H9 (cell line): ENCODE measurements around the gene FLT1. TPM values are rescaled to one million over a fixed set of nuclear protein-coding genes. Genes with fewer than 3 reads are reported as not detected.

ENCODE experiments used
- DNase-seq: peaks from one replicate; pipeline ENCODE4 v3.0.0-alpha.2; 2017
- H2AFZ ChIP-seq: one replicate; pipeline ENCODE4 v1.6.1; 2013; ENCODE audit warnings: mild to moderate bottlenecking, low read length, control low read depth, moderate library complexity
- H2AK5ac ChIP-seq: 2 replicates; pipeline ENCODE4 v1.6.1; 2013; ENCODE audit warnings: low read length, control low read depth, mixed read lengths; ENCODE audit not compliant: insufficient read length
- H2BK120ac ChIP-seq: one replicate; pipeline ENCODE4 v1.6.1; 2013; ENCODE audit warnings: low read depth, mild to moderate bottlenecking, low read length, control low read depth, inconsistent platforms; ENCODE audit not compliant: poor library complexity, severe bottlenecking
- H2BK12ac ChIP-seq: 2 replicates; pipeline ENCODE4 v1.6.1; 2013; ENCODE audit warnings: low read length, control low read depth, mixed read lengths, low read depth; ENCODE audit not compliant: insufficient read length
- H2BK15ac ChIP-seq: 2 replicates; pipeline ENCODE4 v1.6.1; 2013; ENCODE audit warnings: low read depth, low read length, control low read depth
- H2BK20ac ChIP-seq: one replicate; pipeline ENCODE4 v1.6.1; 2013; ENCODE audit warnings: low read depth, mild to moderate bottlenecking, low read length, control low read depth, inconsistent platforms; ENCODE audit not compliant: poor library complexity, severe bottlenecking
- H2BK5ac ChIP-seq: 2 replicates; pipeline ENCODE4 v1.6.1; 2013; ENCODE audit warnings: low read length, control low read depth, mixed read lengths; ENCODE audit not compliant: insufficient read length
- H3K14ac ChIP-seq: 2 replicates; pipeline ENCODE4 v1.6.1; 2013; ENCODE audit warnings: low read length, control low read depth; ENCODE audit not compliant: insufficient read depth
- H3K18ac ChIP-seq: 2 replicates; pipeline ENCODE4 v1.6.1; 2013; ENCODE audit warnings: low read depth, mild to moderate bottlenecking, mixed read lengths, low read length, control low read depth; ENCODE audit not compliant: insufficient read length
- H3K23ac ChIP-seq: 2 replicates; pipeline ENCODE4 v1.6.1; 2013; ENCODE audit warnings: low read length, control low read depth, mixed read lengths, low read depth; ENCODE audit not compliant: insufficient read length
- H3K23me2 ChIP-seq: 2 replicates; pipeline ENCODE4 v1.6.1; 2013; ENCODE audit warnings: low read depth, mild to moderate bottlenecking, mixed read lengths, low read length, control low read depth; ENCODE audit not compliant: insufficient read length, poor library complexity, severe bottlenecking
- H3K27ac ChIP-seq: 2 replicates; pipeline ENCODE4 v1.5.1; 2013; ENCODE audit warnings: low read length, control low read depth, mixed read lengths, low read depth; ENCODE audit not compliant: insufficient read length
- H3K27me3 ChIP-seq: 2 replicates; pipeline ENCODE4 v1.6.1; 2013; ENCODE audit warnings: low read length, control low read depth, inconsistent platforms; ENCODE audit not compliant: insufficient read depth
- H3K4ac ChIP-seq: 2 replicates; pipeline ENCODE4 v1.6.1; 2013; ENCODE audit warnings: low read depth, mild to moderate bottlenecking, control low read depth, inconsistent platforms, low read length, moderate library complexity
- H3K4me1 ChIP-seq: 2 replicates; pipeline ENCODE4 v1.6.1; 2013; ENCODE audit warnings: low read length, control low read depth, inconsistent platforms; ENCODE audit not compliant: insufficient read depth
- H3K4me2 ChIP-seq: 2 replicates; pipeline ENCODE4 v1.6.1; 2013; ENCODE audit warnings: low read length, control low read depth, mixed read lengths; ENCODE audit not compliant: insufficient read length, insufficient read depth
- H3K56ac ChIP-seq: 2 replicates; pipeline ENCODE4 v1.6.1; 2013; ENCODE audit warnings: low read depth, mild to moderate bottlenecking, mixed read lengths, low read length, control low read depth; ENCODE audit not compliant: insufficient read length
- H3K79me1 ChIP-seq: 2 replicates; pipeline ENCODE4 v1.6.1; 2013; ENCODE audit warnings: low read depth, mild to moderate bottlenecking, moderate library complexity, low read length, control low read depth, inconsistent platforms; ENCODE audit not compliant: insufficient read depth, poor library complexity, severe bottlenecking
- H3K79me2 ChIP-seq: 2 replicates; pipeline ENCODE4 v1.6.1; 2013; ENCODE audit warnings: low read length, control low read depth, inconsistent platforms; ENCODE audit not compliant: insufficient read depth
- H3K9ac ChIP-seq: 2 replicates; pipeline ENCODE4 v1.6.1; 2013; ENCODE audit warnings: low read length, control low read depth, mixed read lengths; ENCODE audit not compliant: insufficient read length; ENCODE audit errors: extremely low read depth
- H3K9me3 ChIP-seq: one replicate; pipeline ENCODE4 v1.6.1; 2013; ENCODE audit warnings: low read depth, low read length, inconsistent platforms; ENCODE audit not compliant: control insufficient read depth
- H3T11ph ChIP-seq: one replicate; pipeline ENCODE4 v1.6.1; 2013; ENCODE audit warnings: mild to moderate bottlenecking, low read length, control low read depth, inconsistent platforms
- H4K20me1 ChIP-seq: one replicate; pipeline ENCODE4 v1.6.1; 2013; ENCODE audit not compliant: control insufficient read depth, insufficient read length, insufficient read depth
- H4K5ac ChIP-seq: 2 replicates; pipeline ENCODE4 v1.6.1; 2013; ENCODE audit warnings: low read depth, mild to moderate bottlenecking, mixed read lengths, low read length, control low read depth; ENCODE audit not compliant: insufficient read length
- H4K8ac ChIP-seq: replicated peaks from 2 replicates; pipeline ENCODE4 v1.6.1; 2013; ENCODE audit warnings: low read length, control low read depth, mixed read lengths, low read depth; ENCODE audit not compliant: insufficient read length
- H4K91ac ChIP-seq: 2 replicates; pipeline ENCODE4 v1.6.1; 2013; ENCODE audit warnings: low read depth, mild to moderate bottlenecking, moderate library complexity, mixed read lengths, low read length, control low read depth; ENCODE audit not compliant: insufficient read length
- H3K27ac Mint-ChIP-seq, 3 experiments: 2 replicates in 2 of 3; 3 replicates in 1 of 3; pipeline ENCODE4 v1.8.0; 2020 to 2021; ENCODE audit warnings: mixed read lengths in 3 of 3, mild to moderate bottlenecking in 1 of 3, moderate library complexity in 1 of 3
- H3K27me3 Mint-ChIP-seq: 2 replicates; pipeline ENCODE4 v1.8.0; 2021; ENCODE audit warnings: low read depth, mild to moderate bottlenecking, moderate library complexity, mixed read lengths
- H3K36me3 Mint-ChIP-seq, 3 experiments: 2 replicates in 2 of 3; 3 replicates in 1 of 3; pipeline ENCODE4 v1.8.0; 2020 to 2021; ENCODE audit warnings: low read depth in 3 of 3, mixed read lengths in 3 of 3; ENCODE audit not compliant: insufficient read depth in 1 of 3
- H3K4me1 Mint-ChIP-seq, 2 experiments: 2 replicates each; pipeline ENCODE4 v1.8.0; 2020; ENCODE audit warnings: mixed read lengths in 2 of 2
- H3K4me3 Mint-ChIP-seq, 2 experiments: 2 replicates in 1 of 2; 3 replicates in 1 of 2; pipeline ENCODE4 v1.8.0; 2020 to 2021; ENCODE audit warnings: mild to moderate bottlenecking in 2 of 2, mixed read lengths in 2 of 2, moderate library complexity in 1 of 2
- H3K9me3 Mint-ChIP-seq, 2 experiments: 2 replicates in 1 of 2; 3 replicates in 1 of 2; pipeline ENCODE4 v1.8.0; 2020; ENCODE audit warnings: mild to moderate bottlenecking in 2 of 2, mixed read lengths in 2 of 2, moderate library complexity in 1 of 2
- CTCF ChIP-seq: fragments of 200-600 bp; sonication (generic); conservative IDR thresholded peaks from 3 replicates; pipeline ENCODE4 v1.8.0; 2021; ENCODE audit warnings: antibody characterized with exemption, mild to moderate bottlenecking
- WGBS: extraction: QIAGEN DNeasy Blood & Tissue Kit; methylation state at CpG from one replicate; pipeline ENCODE4 v1.1.7; 2013; ENCODE audit warnings: missing lambda C conversion rate, low lambda C conversion rate, mixed read lengths; ENCODE audit not compliant: insufficient read length; ENCODE audit errors: extremely low coverage; 5-methylcytosine and 5-hydroxymethylcytosine counted together
- total RNA-seq: library from RNA; stranded (reverse); gene quantifications from 2 replicates; pipeline ENCODE4 v1.2.1, GENCODE V29; 2021

The FLT1 gene
- total RNA-seq, 1 experiment from 2014 or later: 84.1 TPM

GRCh38 chr13:28485551-28485950, 9.4 kb downstream of the FLT1 start:
- no peak for DNase-seq
- H3K9me3 Mint-ChIP-seq: no peaks in the 10 kb centered on the region
- H3K36me3 Mint-ChIP-seq: peaks cover 37 to 67% (median 40%) of the 10 kb centered on the region in 3 experiments

More at GRCh38 chr13:28485551-28485950, 9.4 kb downstream of the FLT1 start:
- Histone ChIP-seq H2AFZ (no peak overlapping the region), H3K9ac (no peak overlapping the region), H4K91ac (no peak overlapping the region), H2BK5ac (no peak overlapping the region), H3K79me2 (peaks cover 46% of the 10 kb centered on the region; the same call in 1 of the 2 replicates), H2BK15ac (no peak overlapping the region), H3K4me1 (peaks cover 29% of the 10 kb centered on the region), H4K20me1 (no peaks in the 10 kb centered on the region), H3K27ac (no peak overlapping the region), H3K27me3 (no peaks in the 10 kb centered on the region), H2AK5ac (no peak overlapping the region), H3K23ac (no peak overlapping the region), H3T11ph (no peak overlapping the region), H2BK20ac (no peak overlapping the region), H3K4ac (no peak overlapping the region), H3K4me2 (no peak overlapping the region), H3K56ac (no peak overlapping the region), H3K9me3 (no peaks in the 10 kb centered on the region), H4K8ac (no peak overlapping the region), H3K23me2 (no peaks in the 10 kb centered on the region), H2BK12ac (no peak overlapping the region), H3K14ac (no peak overlapping the region), H4K5ac (no peak overlapping the region), H3K79me1 (peaks cover 9% of the 10 kb centered on the region), H3K18ac (no peak overlapping the region), H2BK120ac (no peak overlapping the region)
- Mint-ChIP-seq H3K4me3 (no peak overlapping the region; a peak in 1 of 5 replicates), H3K27me3 (no peaks in the 10 kb centered on the region), H3K4me1 (peaks cover 76 to 83% of the 10 kb centered on the region in 2 experiments), H3K27ac (no peak overlapping the region)
- WGBS: no CpG with 5 or more reads among the region's 7 CpGs
- no peak for TF ChIP-seq CTCF
